Measurements from ENCODE around the gene NPL. TPM values are rescaled to one million over a fixed set of nuclear protein-coding genes. Genes with fewer than 3 reads are reported as not detected.
A peak's percentile ranks its signal among the peaks of the same experiment; 100 is the strongest.

The NPL gene
- total and polyA plus RNA-seq, 9 of the 15 experiments (the other 6 are each of a cell fraction or from before 2014, with no cell fraction given): 9.9 to 22.3 (median 14.2) TPM

DNA sequence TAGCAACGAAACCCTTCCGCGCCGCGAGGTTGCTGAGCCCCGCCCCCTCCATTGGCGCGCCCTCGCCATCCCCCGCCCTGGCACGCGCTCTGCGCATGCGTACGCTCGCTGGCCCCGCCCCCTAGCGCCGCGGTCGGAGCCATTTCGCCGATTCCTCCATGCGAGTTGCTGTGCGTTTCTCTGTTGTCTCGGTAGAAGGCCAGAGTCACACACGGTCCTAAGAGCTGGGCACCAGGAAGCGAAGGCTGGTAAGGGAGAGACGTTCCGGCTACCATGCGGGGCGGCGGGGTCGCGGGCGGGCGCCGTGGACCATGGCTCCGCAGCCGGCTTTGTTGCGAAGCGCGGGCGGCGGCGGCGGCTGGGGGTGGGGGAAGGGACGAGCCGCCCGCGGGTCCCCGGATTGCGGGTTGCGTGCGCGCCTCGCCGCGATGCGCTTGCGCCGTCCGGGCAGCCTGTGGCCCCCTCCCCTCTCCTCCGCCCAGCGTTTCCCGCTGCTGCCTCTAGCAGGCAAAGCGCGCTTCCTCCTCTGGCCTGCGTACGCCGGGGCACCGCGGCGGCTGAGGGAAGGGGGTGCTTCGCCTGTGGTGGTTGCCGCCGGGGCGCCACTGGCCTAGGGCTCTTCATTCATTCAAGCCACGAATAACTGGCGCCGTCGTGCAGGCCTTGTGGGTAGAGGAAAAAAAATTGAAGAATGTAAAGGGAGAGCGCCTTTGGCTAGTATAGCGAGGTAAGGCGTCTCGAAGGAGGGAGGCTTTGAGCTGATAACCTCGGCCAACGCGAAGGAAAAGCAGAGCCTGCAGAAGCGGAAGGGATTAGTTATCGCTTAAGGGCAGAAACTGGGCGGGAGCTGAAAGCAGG, 49.9 kb downstream of the NPL start, which contains the start of gene DHX9 (continued):
- 0 out of 2 replicates have a peak, but pooled peaks have one; percentile 2 for TF ChIP-seq CAMTA2 (CRISPR knock-in tag; conservative IDR thresholded peaks at IDR 0.05)
- no peak for TF ChIP-seq ADNP (tag; IDR thresholded peaks at IDR 0.05)
- TF ChIP-seq POLR2AphosphoS5 (IDR thresholded peaks at IDR 0.05; ENCODE audit: control insufficient read depth, insufficient read depth, low read depth, low read length): peak; percentile 99
- no peak for TF ChIP-seq ZNF518B (CRISPR knock-in tag; IDR thresholded peaks at IDR 0.05)

DNA sequence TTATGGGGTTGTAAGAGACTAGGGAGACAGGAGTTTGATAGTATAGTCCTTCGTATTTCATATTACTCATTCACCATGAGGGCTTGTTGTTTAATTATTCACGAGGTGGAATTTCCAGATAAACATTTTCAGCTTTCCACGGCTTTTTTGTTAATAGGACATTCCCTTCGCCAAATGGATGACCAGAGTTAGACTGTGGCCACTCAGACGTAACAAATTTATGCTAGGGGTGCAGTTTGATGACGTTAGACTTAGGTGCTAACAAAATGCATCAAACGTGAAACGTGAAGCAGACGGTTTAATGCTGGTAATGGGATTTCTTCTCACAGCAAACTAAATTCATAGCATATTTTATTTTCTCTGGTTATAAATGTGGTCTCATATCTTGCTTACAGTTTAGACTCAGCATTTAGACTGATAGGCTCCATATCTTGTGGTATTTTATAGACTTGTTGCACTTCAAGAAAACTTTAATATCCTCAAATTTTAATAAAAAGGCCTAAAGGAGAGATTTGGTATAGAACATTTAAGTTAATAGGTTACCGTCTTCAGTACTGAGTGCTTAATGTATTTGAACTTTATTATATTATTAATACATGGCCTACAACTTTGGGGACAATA, 51.9 kb downstream of the NPL start:
- Histone ChIP-seq H3K4me2 (ENCODE audit: insufficient read depth, low read length) (peak overlapping the region; percentile 81), H3K9me3 (replicated peaks; ENCODE audit: control insufficient read depth, insufficient read depth, low read depth, low read length) (no peaks in the 10 kb centered on the region), H3K9me1 (ENCODE audit: control insufficient read depth, insufficient read depth, low read length) (peaks cover 7% of the 10 kb centered on the region), H3K79me2 (ENCODE audit: control insufficient read depth, insufficient read depth, low read length) (peaks cover 74% of the 10 kb centered on the region), H3K4me1 (replicated peaks in 1 of 2; ENCODE audit: control insufficient read depth in 2 of 2, insufficient read depth in 2 of 2, low read length in 2 of 2) (peaks cover 11 to 12% of the 10 kb centered on the region in 2 experiments), H3K27me3 (ENCODE audit: control insufficient read depth in 2 of 2, insufficient read depth in 2 of 2, low read length in 2 of 2) (no peaks in the 10 kb centered on the region), H3K4me3 (peak overlapping the region; percentile 77), H3K9ac (ENCODE audit: insufficient read depth in 1 of 2, low read depth in 2 of 2, low read length in 2 of 2) (peak overlapping the region in 1 of 2 experiments; percentile 93; a peak in 3 of 4 replicates), H4K20me1 (replicated peaks; ENCODE audit: control insufficient read depth, insufficient read depth, low read length) (peaks cover 54% of the 10 kb centered on the region), H2AFZ (ENCODE audit: low read depth, low read length) (no peak overlapping the region), H3K27ac (ENCODE audit: extremely low read depth, low read depth, low read length) (peak overlapping the region; percentile 98), H3K36me3 (ENCODE audit: control insufficient read depth, insufficient read depth, low read length) (peaks cover 59% of the 10 kb centered on the region)
- in situ Hi-C loops (cut with MboI) (no loop called here), intact Hi-C loops (cut with micrococcal nuclease) (no loop called here)
- 2% methylated on average over 10 of the region's 10 CpGs for WGBS (ENCODE audit: insufficient coverage, low coverage, missing lambda C conversion rate)
- CTCF ChIA-PET (ENCODE audit: low intra/inter-chr PET ratio): no interaction called here
- BruUV-seq (replicated peaks): no TSS peak
- POLR2A ChIA-PET: interaction anchor here (1.0 to 2.1 kb wide), 5 partner anchors 12 to 450 kb away, joined by 3 to 14 read pairs (median 8); partner anchors contain the start of gene GLUL
- DNase-seq (ENCODE audit: extremely low read depth in 1 of 4, low spot score in 3 of 4) (peak in 2 of 4 experiments; percentile 46 to 65), ATAC-seq (peak; percentile 12), FAIRE-seq (no peak)
- TF ChIP-seq HNRNPK (IDR thresholded peaks at IDR 0.05; ENCODE audit: low read depth, low read length, poor library complexity, severe bottlenecking) (no peak), NFIC (IDR thresholded peaks at IDR 0.05) (no peak), YY1 (IDR thresholded peaks at IDR 0.05; ENCODE audit: borderline replicate concordance in 1 of 3, control insufficient read depth in 1 of 3, extremely low read depth in 1 of 3, insufficient read depth in 3 of 3, insufficient read length in 1 of 3, insufficient replicate concordance in 2 of 3, low read depth in 1 of 3, low read length in 2 of 3) (peak in 1 of 3 experiments; percentile 31), CREM (IDR thresholded peaks at IDR 0.05; ENCODE audit: low read depth) (peak; percentile 96), RB1 (IDR thresholded peaks at IDR 0.05; ENCODE audit: low read depth) (no peak)
- TF ChIP-seq, protein P1, sequence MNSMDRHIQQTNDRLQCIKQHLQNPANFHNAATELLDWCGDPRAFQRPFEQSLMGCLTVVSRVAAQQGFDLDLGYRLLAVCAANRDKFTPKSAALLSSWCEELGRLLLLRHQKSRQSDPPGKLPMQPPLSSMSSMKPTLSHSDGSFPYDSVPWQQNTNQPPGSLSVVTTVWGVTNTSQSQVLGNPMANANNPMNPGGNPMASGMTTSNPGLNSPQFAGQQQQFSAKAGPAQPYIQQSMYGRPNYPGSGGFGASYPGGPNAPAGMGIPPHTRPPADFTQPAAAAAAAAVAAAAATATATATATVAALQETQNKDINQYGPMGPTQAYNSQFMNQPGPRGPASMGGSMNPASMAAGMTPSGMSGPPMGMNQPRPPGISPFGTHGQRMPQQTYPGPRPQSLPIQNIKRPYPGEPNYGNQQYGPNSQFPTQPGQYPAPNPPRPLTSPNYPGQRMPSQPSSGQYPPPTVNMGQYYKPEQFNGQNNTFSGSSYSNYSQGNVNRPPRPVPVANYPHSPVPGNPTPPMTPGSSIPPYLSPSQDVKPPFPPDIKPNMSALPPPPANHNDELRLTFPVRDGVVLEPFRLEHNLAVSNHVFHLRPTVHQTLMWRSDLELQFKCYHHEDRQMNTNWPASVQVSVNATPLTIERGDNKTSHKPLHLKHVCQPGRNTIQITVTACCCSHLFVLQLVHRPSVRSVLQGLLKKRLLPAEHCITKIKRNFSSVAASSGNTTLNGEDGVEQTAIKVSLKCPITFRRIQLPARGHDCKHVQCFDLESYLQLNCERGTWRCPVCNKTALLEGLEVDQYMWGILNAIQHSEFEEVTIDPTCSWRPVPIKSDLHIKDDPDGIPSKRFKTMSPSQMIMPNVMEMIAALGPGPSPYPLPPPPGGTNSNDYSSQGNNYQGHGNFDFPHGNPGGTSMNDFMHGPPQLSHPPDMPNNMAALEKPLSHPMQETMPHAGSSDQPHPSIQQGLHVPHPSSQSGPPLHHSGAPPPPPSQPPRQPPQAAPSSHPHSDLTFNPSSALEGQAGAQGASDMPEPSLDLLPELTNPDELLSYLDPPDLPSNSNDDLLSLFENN (IDR thresholded peaks at IDR 0.05; ENCODE audit: low read depth in 2 of 2, low read length in 2 of 2): no peak

Data from K562 (cell line).